K562 (cell line): ENCODE measurements around the gene KIF1A.

Experiments
- BACH1 ChIP-seq: fragments of 200-800 bp; sonication (Bioruptor generic); IDR thresholded peaks from 2 replicates; pipeline ENCODE4 v1.6.1; 2016; ENCODE audit warnings: missing genetic modification characterization, missing compliant biosample characterization
- CC2D1A ChIP-seq: fragments of 450-650 bp; IDR thresholded peaks from 2 replicates; pipeline ENCODE4 v1.6.1; 2017; ENCODE audit warnings: mild to moderate bottlenecking
- CEBPB ChIP-seq: fragments of 450-650 bp; IDR thresholded peaks from 2 replicates; pipeline ENCODE4 v1.6.1; 2016; ENCODE audit warnings: missing genetic modification characterization, missing compliant biosample characterization
- CHD2 ChIP-seq: IDR thresholded peaks from 2 replicates; pipeline ENCODE4 v1.6.1; 2011; ENCODE audit warnings: low read depth, low read length
- CTCF ChIP-seq, 3 experiments: IDR thresholded peaks in 2 of 3; conservative IDR thresholded peaks in 1 of 3; 2 replicates each; pipeline ENCODE4 v1.5.1; 2011 to 2012; ENCODE audit warnings: low read length in 3 of 3, mild to moderate bottlenecking in 3 of 3, control low read depth in 2 of 3, improper control_type of control experiment in 1 of 3, inconsistent platforms in 1 of 3, low read depth in 1 of 3, mixed read lengths in 1 of 3, moderate library complexity in 1 of 3; ENCODE audit not compliant: insufficient read depth in 2 of 3
- E2F5 ChIP-seq: sonication (generic); formaldehyde crosslinking; IDR thresholded peaks from 2 replicates; pipeline ENCODE4 v1.8.0; 2022; ENCODE audit warnings: mild to moderate bottlenecking, missing genetic modification reagents
- EZH2 ChIP-seq: IDR thresholded peaks from 2 replicates; pipeline ENCODE4 v1.6.1; 2012; ENCODE audit warnings: low read depth, mild to moderate bottlenecking, inconsistent platforms, low read length, borderline replicate concordance
- FOXK2 ChIP-seq, 2 experiments: fragments of 450-650 bp; IDR thresholded peaks in 1 of 2; conservative IDR thresholded peaks in 1 of 2; 2 replicates each; pipeline ENCODE4 v1.6.1; 2016; ENCODE audit warnings: low read depth in 2 of 2, mild to moderate bottlenecking in 1 of 2
- HNRNPL ChIP-seq: fragments of 200-400 bp; formaldehyde crosslinking; IDR thresholded peaks from 2 replicates; pipeline ENCODE4 v1.6.1; 2017; ENCODE audit warnings: low read depth, mild to moderate bottlenecking, low read length
- MAX ChIP-seq: sonication (generic); formaldehyde crosslinking; IDR thresholded peaks from 2 replicates; pipeline ENCODE4 v1.9.0; 2022; ENCODE audit warnings: mild to moderate bottlenecking, missing genetic modification reagents
- OTX1 ChIP-seq: fragments of 450-650 bp; formaldehyde crosslinking; IDR thresholded peaks from 2 replicates; pipeline ENCODE4 v1.4.0; 2022; ENCODE audit warnings: mild to moderate bottlenecking
- PATZ1 ChIP-seq: fragments of 250-450 bp; sonication (Bioruptor Pico); IDR thresholded peaks from 2 replicates; pipeline ENCODE4 v1.5.0; 2020; ENCODE audit warnings: mild to moderate bottlenecking, borderline replicate concordance
- ZNF174 ChIP-seq: fragments of 250-450 bp; sonication (Bioruptor Pico); IDR thresholded peaks from 2 replicates; pipeline ENCODE4 v1.4.0; 2020; ENCODE audit warnings: mild to moderate bottlenecking

- no peak for TF ChIP-seq EZH2
- TF ChIP-seq OTX1 = no peak
- TF ChIP-seq HNRNPL = no peak
- TF ChIP-seq CTCF (IDR thresholded peaks at IDR 0.05 in 2 of 3, conservative IDR thresholded peaks at IDR 0.05 in 1 of 3; ENCODE audit: insufficient read depth in 2 of 3, low read depth in 1 of 3, low read length in 3 of 3) = no peak
- no peak for TF ChIP-seq CC2D1A
- TF ChIP-seq CHD2 = no peak
- TF ChIP-seq MAX (CRISPR knock-in tag) = no peak
- no peak for TF ChIP-seq E2F5 (CRISPR knock-in tag)
- no peak for TF ChIP-seq BACH1
- TF ChIP-seq PATZ1 (CRISPR knock-in tag) = no peak
- no peak for TF ChIP-seq ZNF174 (CRISPR knock-in tag)
- no peak for TF ChIP-seq CEBPB
- no peak for TF ChIP-seq FOXK2 (conservative IDR thresholded peaks at IDR 0.05 in 1 of 2, IDR thresholded peaks at IDR 0.05 in 1 of 2; ENCODE audit: low read depth in 2 of 2)
Observed at GRCh38 chr2:240766072-240766471, 53.9 kb downstream of the KIF1A start.
